Measurements from ENCODE around the gene ZNF688.
A peak's percentile ranks its signal among the peaks of the same experiment; 100 is the strongest.
"Not testable (repeated sequence)": the region's sequence is repeated elsewhere in the genome, so short reads cannot be mapped to it uniquely, and the experiment has no call there.

Gene ZNF688

GRCh38 chr16:30533748-30534367 is 37.7 kb downstream of the ZNF688 start:
- DNase-seq (ENCODE audit: low read depth) = no peak

- no peak for DNase-seq (ENCODE audit: low read depth)
Observed at GRCh38 chr16:30533146-30533522, 38.4 kb downstream of the ZNF688 start.

DNA sequence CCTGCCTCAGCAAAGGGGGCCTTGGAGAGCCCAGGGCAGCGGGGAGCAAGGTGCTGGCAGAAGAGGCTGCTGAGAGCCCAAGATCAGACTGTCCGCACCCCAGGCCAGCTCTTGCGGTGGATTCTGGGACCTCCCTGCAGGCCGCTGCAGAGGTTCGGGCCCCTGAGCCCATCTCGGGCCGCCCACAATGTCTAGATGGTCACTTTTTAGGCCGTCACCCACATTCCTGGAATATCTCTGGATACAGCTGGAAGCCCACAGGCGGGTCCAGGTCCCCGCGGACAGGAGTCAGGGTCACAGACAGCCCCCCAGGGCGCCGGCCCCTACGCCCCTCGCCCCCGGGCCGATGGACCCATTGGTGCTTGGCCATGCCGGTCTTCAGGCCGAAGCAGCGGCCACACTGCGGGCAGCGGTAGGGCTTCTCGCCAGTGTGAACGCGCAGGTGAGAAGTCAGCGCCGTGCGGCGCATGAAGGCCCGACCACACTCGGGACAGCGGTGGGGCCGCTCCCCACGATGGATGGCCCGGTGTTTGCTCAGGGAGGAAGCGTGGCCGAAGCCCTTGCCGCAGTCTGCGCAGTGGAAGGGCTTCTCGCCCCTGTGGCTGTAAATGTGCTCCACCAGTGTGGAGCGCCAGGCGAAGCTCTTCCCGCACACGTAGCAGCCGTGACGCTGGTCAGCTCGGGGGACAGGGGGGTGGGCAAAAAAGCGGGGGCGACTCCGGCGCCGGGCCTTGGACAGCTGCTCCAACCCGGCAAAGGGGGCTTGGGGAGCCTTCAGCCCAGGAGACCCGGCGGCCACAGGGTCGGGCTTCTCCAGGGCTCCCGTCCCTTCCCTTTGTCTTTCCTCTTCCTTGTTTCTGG is 39.0 kb downstream of the ZNF688 start:
- no peak for DNase-seq (ENCODE audit: low read depth)

GRCh38 chr16:30530163-30531037 is 41.1 kb downstream of the ZNF688 start:
- no peak for DNase-seq (ENCODE audit: low read depth)

GRCh38 chr16:30528799-30529457 is 42.6 kb downstream of the ZNF688 start:
- no peak for DNase-seq (ENCODE audit: low read depth)

- DNase-seq (ENCODE audit: low read depth) = no peak
Observed at GRCh38 chr16:30527635-30528178, 43.8 kb downstream of the ZNF688 start.

DNA sequence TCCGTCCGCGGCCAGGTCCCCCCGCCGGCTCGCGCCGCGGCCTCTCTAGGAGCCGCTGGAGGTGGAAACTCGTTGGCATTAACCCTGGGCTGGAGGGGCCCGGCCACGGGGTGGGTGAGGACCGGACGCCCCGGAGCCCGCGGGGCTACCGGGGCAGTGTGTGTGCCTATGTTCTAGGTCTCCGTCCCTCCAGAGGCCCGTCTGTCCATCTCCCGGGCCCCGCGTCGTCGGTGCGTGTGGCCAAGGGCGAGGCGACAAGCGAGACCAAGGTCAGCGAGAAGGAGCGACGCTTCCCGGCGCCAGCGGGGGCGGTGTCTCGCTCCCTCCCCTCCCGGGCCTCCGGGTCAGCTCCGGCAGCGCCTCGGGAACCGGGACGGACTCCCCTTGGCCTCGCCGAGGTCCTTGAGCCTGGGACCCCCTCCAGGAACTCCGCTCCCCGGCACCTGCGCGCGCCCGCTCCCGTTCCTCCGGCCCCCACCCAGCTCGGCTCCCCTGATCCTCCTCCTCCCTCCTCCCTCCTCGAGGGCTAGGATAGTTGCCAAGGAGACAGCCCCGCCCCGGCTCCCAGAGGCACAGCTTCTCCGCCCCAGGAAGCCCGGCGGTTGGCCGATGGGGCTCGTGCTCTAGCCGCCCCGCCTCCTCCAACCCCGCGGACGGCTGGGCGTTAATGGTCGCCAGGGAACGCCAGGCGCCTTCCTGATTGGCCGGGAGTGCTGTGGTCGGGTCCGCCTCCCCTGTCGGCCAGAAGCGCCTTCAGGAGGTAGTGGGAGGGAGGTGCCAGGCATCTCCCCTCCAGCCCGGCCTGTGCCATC is 44.5 kb downstream of the ZNF688 start:
- DNase-seq (ENCODE audit: low read depth) = peak; percentile 97

GRCh38 chr16:30526137-30526822 is 45.2 kb downstream of the ZNF688 start, which contains the start of gene ZNF768:
TSS of gene ZNF768 (minus strand) at chr16:30526566. CDS start at chr16:30526413, 153 bp downstream.
- DNase-seq (ENCODE audit: low read depth) = no peak

DNA sequence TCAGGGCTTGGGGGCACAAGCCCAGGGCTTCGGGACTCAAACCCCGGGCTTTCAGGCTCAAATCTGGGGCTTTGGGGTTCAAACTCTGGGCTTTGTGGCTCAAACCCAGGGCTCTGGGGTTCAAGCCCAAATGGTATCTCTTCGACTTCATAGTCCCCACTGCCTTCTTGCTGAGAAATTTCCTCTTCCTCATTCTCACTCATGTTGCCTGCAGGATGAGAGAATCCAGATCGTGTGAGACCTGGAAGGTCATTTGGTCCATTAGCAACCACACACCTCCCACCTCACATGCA is 45.7 kb downstream of the ZNF688 start:
- DNase-seq (ENCODE audit: low read depth) = no peak

- DNase-seq (ENCODE audit: low read depth) = no peak
Observed at GRCh38 chr16:30524575-30525568, 46.6 kb downstream of the ZNF688 start.

DNA sequence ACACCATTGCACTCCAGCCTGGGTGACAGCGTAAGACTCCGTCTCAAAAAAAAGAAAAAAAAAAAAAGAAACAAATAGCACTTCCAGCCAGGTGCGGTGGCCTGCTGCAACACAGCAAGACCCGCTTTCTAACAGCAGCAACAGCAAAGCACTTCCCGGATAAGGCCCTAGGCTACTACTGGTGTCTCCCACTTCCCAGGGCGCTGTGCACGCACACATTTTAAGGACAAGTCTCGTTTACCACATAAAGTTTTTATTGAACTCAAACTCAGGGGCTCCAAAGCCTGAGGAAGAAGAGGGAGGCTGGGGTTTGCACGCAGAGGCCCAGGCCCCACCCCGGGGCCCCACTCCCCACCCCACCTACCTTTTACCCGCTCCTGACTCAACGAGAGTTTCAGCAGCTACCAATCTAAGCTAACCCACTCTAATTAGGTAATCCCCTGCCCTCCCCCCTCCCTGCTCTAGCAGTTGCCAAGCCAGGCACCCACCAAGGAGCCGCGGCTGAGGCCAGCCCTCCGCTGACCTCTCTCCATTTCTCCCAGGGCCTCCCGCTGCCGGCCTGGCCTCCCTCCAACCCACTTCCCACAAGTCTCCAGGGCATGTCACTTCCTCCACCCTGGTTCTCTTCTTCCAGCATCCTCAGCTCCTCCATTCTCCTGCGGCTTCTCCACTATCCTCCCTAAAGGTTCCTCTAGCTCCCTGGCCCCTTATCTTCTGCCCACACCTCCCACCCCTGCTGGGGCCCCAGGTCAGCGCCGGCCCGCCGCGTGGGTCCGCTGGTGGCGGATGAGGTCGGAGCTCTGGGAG is 47.5 kb downstream of the ZNF688 start:
- no peak for DNase-seq (ENCODE audit: low read depth)

- not testable (repeated sequence) for DNase-seq (ENCODE audit: low read depth)
Observed at GRCh38 chr16:30522702-30523463, 48.6 kb downstream of the ZNF688 start.

DNA sequence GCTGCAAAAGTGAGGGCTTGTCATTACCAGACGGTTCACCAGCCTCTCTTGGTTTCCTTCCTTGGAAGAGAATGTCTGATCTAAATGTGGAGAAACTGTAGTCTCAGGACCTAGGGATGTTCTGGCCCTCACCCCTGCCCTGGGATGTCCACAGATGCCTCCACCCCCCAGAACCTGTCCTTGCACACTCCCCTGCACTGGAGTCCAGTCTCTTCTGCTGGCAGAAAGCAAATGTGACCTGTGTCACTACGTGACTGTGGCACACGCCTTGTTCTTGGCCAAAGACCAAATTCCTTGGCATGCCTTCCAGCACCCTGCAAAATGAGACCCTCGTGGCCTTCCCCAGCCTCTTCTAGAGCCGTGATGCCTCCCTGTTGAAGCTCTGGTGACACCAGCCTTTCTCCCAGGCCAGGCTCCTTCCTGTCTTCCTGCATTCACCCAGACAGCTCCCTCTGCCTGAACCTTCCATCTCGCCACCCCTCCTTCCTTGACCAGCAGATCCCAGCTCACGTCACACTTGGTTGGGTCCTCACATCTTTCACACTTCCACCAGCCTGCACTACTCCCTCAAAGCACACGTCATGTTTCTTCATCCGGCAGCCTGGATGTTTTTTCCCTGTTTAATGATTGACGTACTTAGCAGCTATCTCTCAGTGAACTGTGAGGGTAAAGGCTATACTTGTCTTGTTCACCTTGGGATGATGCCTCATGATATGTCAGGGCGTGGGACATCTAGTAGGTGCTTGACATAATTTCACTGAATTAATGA is 49.5 kb downstream of the ZNF688 start:
- DNase-seq (ENCODE audit: low read depth) = no peak

- no peak for DNase-seq (ENCODE audit: low read depth)
Observed at GRCh38 chr16:30521476-30521872, 50.0 kb downstream of the ZNF688 start.

All from stromal cell of bone marrow (primary cell).